Kidney epithelial cell (primary cell): Measurements from ENCODE around the gene DNAJC27. TPM values are rescaled to one million over a fixed set of nuclear protein-coding genes. Genes with fewer than 3 reads are reported as not detected.
A peak's percentile ranks its signal among the peaks of the same experiment; 100 is the strongest.

Source experiments
- DNase-seq: peaks from one replicate; pipeline ENCODE4 v3.0.0-alpha.2; 2010; ENCODE audit warnings: low read depth
- H3K27me3 ChIP-seq: 2 replicates; pipeline ENCODE4 v1.6.0; 2011; ENCODE audit warnings: low read length; ENCODE audit not compliant: control insufficient read depth, insufficient read depth
- H3K36me3 ChIP-seq: 2 replicates; pipeline ENCODE4 v1.5.1; 2011; ENCODE audit warnings: low read length; ENCODE audit not compliant: control insufficient read depth, insufficient read depth
- H3K4me3 ChIP-seq: 2 replicates; pipeline ENCODE4 v1.5.1; 2011; ENCODE audit warnings: low read depth, mild to moderate bottlenecking, control low read depth, low read length
- total RNA-seq: library from RNA; depleted of rRNA; stranded (reverse); fragments of >200 nt; gene quantifications from 2 replicates; pipeline ENCODE4 v1.2.3, GENCODE V29; 2015
- TF ChIP-seq, protein P1 (sequence below): IDR thresholded peaks from 2 replicates; pipeline ENCODE4 v1.5.1; 2011; ENCODE audit warnings: mild to moderate bottlenecking, moderate library complexity, low read length, control low read depth, inconsistent platforms; ENCODE audit not compliant: insufficient read depth, poor library complexity, severe bottlenecking

Gene DNAJC27
- total RNA-seq, 1 donor from 2014 or later: 3.6 TPM

DNA sequence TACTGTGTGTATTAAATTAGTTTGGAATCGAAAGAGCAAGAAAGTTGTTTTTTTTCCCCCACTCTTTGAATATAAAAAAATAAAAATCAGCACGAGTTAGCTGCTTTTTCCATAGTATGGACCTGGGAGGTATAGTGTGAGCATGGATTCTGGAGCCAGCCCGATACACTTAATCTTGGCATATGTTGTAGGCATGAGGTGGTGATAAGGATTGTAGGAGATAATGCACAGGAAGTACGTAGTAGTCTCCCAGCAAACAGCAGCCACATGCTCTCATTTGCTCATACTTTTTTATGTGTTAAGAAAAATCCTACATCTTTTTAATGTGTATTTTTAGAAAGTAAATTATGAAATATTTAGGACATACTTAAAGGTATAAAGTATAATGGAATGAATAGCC is 2.1 kb upstream of the DNAJC27 start:
- no peak overlapping the region for H3K4me3 ChIP-seq
- H3K36me3 ChIP-seq: no peaks in the 10 kb centered on the region

DNA sequence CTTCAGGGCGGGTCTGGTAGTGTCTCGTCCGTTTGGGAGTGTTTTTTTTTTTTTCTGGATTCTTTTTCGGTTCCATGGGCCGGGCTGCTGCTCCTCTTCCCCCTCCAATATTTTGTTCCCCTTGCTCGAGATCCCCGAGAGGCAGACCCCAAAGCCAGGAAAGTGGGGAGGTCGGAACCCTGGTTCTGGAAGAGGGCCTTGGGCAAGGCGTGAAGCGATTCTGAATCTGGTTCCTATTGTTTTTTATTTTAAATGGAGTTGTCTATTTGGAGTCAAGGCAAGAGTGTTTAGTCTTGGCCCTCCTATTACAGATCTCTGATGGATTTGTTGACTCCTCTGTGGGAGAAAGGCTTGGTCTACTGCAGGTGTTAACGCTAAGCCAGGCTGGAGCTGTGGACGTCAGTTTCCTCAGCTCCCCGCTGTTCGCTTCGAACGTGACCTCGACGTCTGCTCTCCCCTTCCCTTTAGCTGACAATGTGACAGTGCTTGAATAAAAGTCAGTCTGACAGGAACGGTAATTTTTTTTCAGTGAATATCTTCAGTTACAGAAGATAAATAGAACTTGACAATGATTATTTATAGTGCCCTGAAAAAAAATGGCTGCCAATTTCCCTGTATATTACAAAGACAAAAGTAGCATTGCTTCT is 683 bp upstream of the DNAJC27 start:
- TF ChIP-seq, protein P1, sequence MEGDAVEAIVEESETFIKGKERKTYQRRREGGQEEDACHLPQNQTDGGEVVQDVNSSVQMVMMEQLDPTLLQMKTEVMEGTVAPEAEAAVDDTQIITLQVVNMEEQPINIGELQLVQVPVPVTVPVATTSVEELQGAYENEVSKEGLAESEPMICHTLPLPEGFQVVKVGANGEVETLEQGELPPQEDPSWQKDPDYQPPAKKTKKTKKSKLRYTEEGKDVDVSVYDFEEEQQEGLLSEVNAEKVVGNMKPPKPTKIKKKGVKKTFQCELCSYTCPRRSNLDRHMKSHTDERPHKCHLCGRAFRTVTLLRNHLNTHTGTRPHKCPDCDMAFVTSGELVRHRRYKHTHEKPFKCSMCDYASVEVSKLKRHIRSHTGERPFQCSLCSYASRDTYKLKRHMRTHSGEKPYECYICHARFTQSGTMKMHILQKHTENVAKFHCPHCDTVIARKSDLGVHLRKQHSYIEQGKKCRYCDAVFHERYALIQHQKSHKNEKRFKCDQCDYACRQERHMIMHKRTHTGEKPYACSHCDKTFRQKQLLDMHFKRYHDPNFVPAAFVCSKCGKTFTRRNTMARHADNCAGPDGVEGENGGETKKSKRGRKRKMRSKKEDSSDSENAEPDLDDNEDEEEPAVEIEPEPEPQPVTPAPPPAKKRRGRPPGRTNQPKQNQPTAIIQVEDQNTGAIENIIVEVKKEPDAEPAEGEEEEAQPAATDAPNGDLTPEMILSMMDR: no peak
- Histone ChIP-seq H3K36me3 (no peaks in the 10 kb centered on the region), H3K27me3 (no peaks in the 10 kb centered on the region), H3K4me3 (peak overlapping the region; percentile 68)
- no peak for DNase-seq

More for the DNA sequence above, 2.1 kb upstream of the DNAJC27 start:
- no peak for DNase-seq
- TF ChIP-seq, protein P1: no peak
- no peaks in the 10 kb centered on the region for H3K27me3 ChIP-seq

DNA sequence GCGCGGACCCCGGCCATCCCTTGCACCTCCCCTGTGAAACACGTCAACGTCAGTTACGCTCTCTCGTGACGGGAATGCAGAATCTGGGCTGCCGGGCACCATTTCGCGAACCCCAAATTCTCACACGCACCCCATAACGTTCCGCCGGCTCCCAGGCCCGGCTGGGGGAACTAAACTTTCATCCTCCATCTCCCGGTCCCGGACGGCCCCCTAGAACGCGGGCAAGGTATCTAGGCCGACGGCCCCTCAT is 544 bp downstream of the DNAJC27 start:
- no peak for DNase-seq
- Histone ChIP-seq H3K4me3 (peak overlapping the region; percentile 68), H3K36me3 (no peaks in the 10 kb centered on the region), H3K27me3 (no peaks in the 10 kb centered on the region)
- TF ChIP-seq, protein P1: no peak

DNA sequence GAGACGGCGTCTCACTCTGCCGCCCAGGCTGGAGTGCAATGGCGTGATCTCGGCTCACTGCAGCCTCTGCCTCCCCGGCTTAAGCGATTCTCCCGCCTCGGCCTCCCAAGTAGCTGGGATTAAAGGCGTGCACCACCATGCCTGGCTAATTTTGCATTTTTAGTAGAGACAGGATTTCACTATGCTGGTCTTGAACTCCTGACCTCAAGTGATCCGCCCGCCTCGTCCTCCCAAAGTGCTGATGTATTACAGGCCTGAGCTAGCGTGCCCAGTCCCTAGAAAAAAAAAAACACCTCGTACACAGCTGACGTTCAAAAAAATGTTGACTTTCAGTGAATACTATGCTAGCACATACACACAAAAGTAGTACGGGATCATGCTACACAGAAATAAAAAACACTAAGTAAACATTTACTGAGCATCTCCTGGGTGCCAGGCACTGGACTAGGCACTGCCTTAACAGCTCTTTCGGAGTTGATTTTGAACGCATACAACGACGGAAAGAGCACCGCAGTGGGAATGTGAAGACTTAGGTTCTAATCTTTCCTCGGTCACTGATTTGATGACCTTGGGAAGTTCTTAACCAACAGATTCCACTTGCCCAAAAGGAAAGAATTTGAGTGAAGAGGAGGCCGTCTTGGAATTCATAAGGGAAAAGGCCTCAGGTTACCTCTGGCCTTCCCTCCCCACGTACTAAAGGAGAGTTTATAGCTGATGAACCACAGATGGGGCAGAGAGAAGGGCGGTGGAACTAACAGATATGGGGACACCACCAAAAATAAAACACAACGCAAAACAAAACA is 1.1 kb downstream of the DNAJC27 start:
- no peaks in the 10 kb centered on the region for H3K36me3 ChIP-seq
- TF ChIP-seq, protein P1: no peak
- H3K27me3 ChIP-seq: no peaks in the 10 kb centered on the region
- no peak for DNase-seq
- H3K4me3 ChIP-seq: peak overlapping the region; percentile 68

DNA sequence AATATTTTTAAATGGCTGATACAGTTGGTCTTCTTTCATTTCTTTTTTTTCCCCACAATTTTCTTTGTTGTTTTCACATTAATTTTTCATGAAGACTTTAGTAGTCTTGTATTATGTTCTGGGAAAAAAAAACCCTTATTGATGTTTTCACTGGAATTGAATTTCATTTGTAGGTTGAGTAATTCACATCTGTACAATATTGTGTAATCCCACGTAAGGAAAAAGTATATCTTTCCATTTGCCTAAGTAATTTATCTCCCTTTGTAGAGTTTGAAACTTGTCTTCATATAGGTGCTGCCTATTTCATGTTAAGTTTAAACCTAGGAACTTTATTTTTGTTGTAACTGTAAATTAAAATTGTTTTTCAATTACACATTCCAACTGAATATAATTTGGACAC is 2.0 kb downstream of the DNAJC27 start:
- H3K27me3 ChIP-seq: no peaks in the 10 kb centered on the region
- H3K36me3 ChIP-seq: no peaks in the 10 kb centered on the region
- TF ChIP-seq, protein P1: no peak
- H3K4me3 ChIP-seq: no peak overlapping the region
- DNase-seq: no peak
